Adipocyte (in vitro differentiated cells): ENCODE data around the gene MTF2.
A peak's percentile ranks its signal among the peaks of the same experiment; 100 is the strongest.

Source experiments
- DNase-seq: peaks from one replicate; pipeline ENCODE4 v3.0.0-alpha.2; 2015; ENCODE audit warnings: low read depth
- H3K27me3 ChIP-seq: replicated peaks from 2 replicates; pipeline ENCODE4 v1.7.0; 2013; ENCODE audit warnings: mild to moderate bottlenecking, low read length, moderate library complexity; ENCODE audit not compliant: control insufficient read depth, insufficient read depth
- H3K36me3 ChIP-seq: 2 replicates; pipeline ENCODE4 v1.7.0; 2013; ENCODE audit warnings: low read length, mild to moderate bottlenecking, moderate library complexity; ENCODE audit not compliant: control insufficient read depth, insufficient read depth, severe bottlenecking
- H3K4me1 ChIP-seq: 2 replicates; pipeline ENCODE4 v1.7.0; 2013; ENCODE audit warnings: mild to moderate bottlenecking, low read length, moderate library complexity; ENCODE audit not compliant: control insufficient read depth, insufficient read depth
- H3K4me3 ChIP-seq: 2 replicates; pipeline ENCODE4 v1.7.0; 2013; ENCODE audit warnings: mild to moderate bottlenecking, low read length, moderate library complexity
- H3K9ac ChIP-seq: 2 replicates; pipeline ENCODE4 v1.7.0; 2013; ENCODE audit warnings: mild to moderate bottlenecking, low read length, moderate library complexity
- H3K9me3 ChIP-seq: 2 replicates; pipeline ENCODE4 v1.7.0; 2013; ENCODE audit warnings: mild to moderate bottlenecking, low read length, moderate library complexity; ENCODE audit not compliant: control insufficient read depth

Gene MTF2

GRCh38 chr1:93113127-93113526, 34.0 kb downstream of the MTF2 start:
- no peak for DNase-seq
- peaks cover 12% of the 10 kb centered on the region for H3K4me1 ChIP-seq
- H3K4me3 ChIP-seq, result no peak overlapping the region
- H3K36me3 ChIP-seq, result peaks cover 17% of the 10 kb centered on the region
- H3K9ac ChIP-seq, result no peak overlapping the region
- peaks cover 2% of the 10 kb centered on the region for H3K9me3 ChIP-seq
- no peaks in the 10 kb centered on the region for H3K27me3 ChIP-seq

GRCh38 chr1:93114391-93114790, 35.3 kb downstream of the MTF2 start:
- Histone ChIP-seq H3K36me3 (peaks cover 22% of the 10 kb centered on the region), H3K4me3 (no peak overlapping the region), H3K9me3 (no peaks in the 10 kb centered on the region), H3K27me3 (no peaks in the 10 kb centered on the region), H3K4me1 (peaks cover 12% of the 10 kb centered on the region), H3K9ac (no peak overlapping the region)
- no peak for DNase-seq

- peaks cover 26% of the 10 kb centered on the region for H3K36me3 ChIP-seq
- no peaks in the 10 kb centered on the region for H3K27me3 ChIP-seq
- H3K9me3 ChIP-seq, result no peaks in the 10 kb centered on the region
- H3K4me1 ChIP-seq, result no peaks in the 10 kb centered on the region
- DNase-seq, result no peak
- no peak overlapping the region for H3K4me3 ChIP-seq
- H3K9ac ChIP-seq, result no peak overlapping the region
These were observed 41.5 kb downstream of the MTF2 start for GRCh38 chr1:93120614-93121013.

GRCh38 chr1:93123201-93123783, 44.2 kb downstream of the MTF2 start:
- Histone ChIP-seq H3K9ac (no peak overlapping the region), H3K4me1 (no peaks in the 10 kb centered on the region), H3K4me3 (no peak overlapping the region), H3K27me3 (no peaks in the 10 kb centered on the region), H3K9me3 (no peaks in the 10 kb centered on the region), H3K36me3 (peaks cover 16% of the 10 kb centered on the region)
- DNase-seq, result no peak

GRCh38 chr1:93124556-93125355, 45.7 kb downstream of the MTF2 start:
- Histone ChIP-seq H3K27me3 (no peaks in the 10 kb centered on the region), H3K9ac (no peak overlapping the region), H3K4me3 (no peak overlapping the region), H3K9me3 (no peaks in the 10 kb centered on the region), H3K4me1 (no peaks in the 10 kb centered on the region), H3K36me3 (peaks cover 7% of the 10 kb centered on the region)
- DNase-seq, result no peak

GRCh38 chr1:93129507-93130099, 50.5 kb downstream of the MTF2 start:
- no peak overlapping the region for H3K4me3 ChIP-seq
- H3K9me3 ChIP-seq, result no peaks in the 10 kb centered on the region
- no peaks in the 10 kb centered on the region for H3K4me1 ChIP-seq
- peaks cover 13% of the 10 kb centered on the region for H3K36me3 ChIP-seq
- no peaks in the 10 kb centered on the region for H3K27me3 ChIP-seq
- no peak overlapping the region for H3K9ac ChIP-seq
- DNase-seq, result no peak

GRCh38 chr1:93132638-93133037, 53.6 kb downstream of the MTF2 start:
- Histone ChIP-seq H3K4me1 (no peaks in the 10 kb centered on the region), H3K9ac (no peak overlapping the region), H3K36me3 (peaks cover 34% of the 10 kb centered on the region), H3K27me3 (no peaks in the 10 kb centered on the region), H3K9me3 (no peaks in the 10 kb centered on the region), H3K4me3 (no peak overlapping the region)
- DNase-seq, result no peak

- Histone ChIP-seq H3K4me3 (no peak overlapping the region), H3K9ac (no peak overlapping the region), H3K9me3 (no peaks in the 10 kb centered on the region), H3K4me1 (no peaks in the 10 kb centered on the region), H3K27me3 (no peaks in the 10 kb centered on the region), H3K36me3 (peaks cover 28% of the 10 kb centered on the region)
- no peak for DNase-seq
These were observed 57.4 kb downstream of the MTF2 start for GRCh38 chr1:93136445-93136844.

GRCh38 chr1:93137604-93138292, 58.7 kb downstream of the MTF2 start:
- peaks cover 28% of the 10 kb centered on the region for H3K36me3 ChIP-seq

GRCh38 chr1:93140106-93140505, 61.0 kb downstream of the MTF2 start:
- peak; percentile 20 for DNase-seq
- Histone ChIP-seq H3K9ac (no peak overlapping the region), H3K36me3 (peaks cover 18% of the 10 kb centered on the region), H3K27me3 (no peaks in the 10 kb centered on the region), H3K4me3 (no peak overlapping the region), H3K9me3 (no peaks in the 10 kb centered on the region), H3K4me1 (no peaks in the 10 kb centered on the region)

More at GRCh38 chr1:93137604-93138292, 58.7 kb downstream of the MTF2 start:
- H3K4me1 ChIP-seq, result no peaks in the 10 kb centered on the region
- no peaks in the 10 kb centered on the region for H3K9me3 ChIP-seq
- H3K9ac ChIP-seq, result no peak overlapping the region
- peak; percentile 3 for DNase-seq
- H3K4me3 ChIP-seq, result no peak overlapping the region
- no peaks in the 10 kb centered on the region for H3K27me3 ChIP-seq

GRCh38 chr1:93142161-93142560, 63.1 kb downstream of the MTF2 start:
- Histone ChIP-seq H3K27me3 (no peaks in the 10 kb centered on the region), H3K4me1 (no peaks in the 10 kb centered on the region), H3K9ac (no peak overlapping the region), H3K36me3 (peaks cover 2% of the 10 kb centered on the region), H3K4me3 (no peak overlapping the region), H3K9me3 (no peaks in the 10 kb centered on the region)
- no peak for DNase-seq
